ENCODE results near the gene MFN2.

The MFN2 gene

GRCh38 chr1:12052997-12053686 lies 72.9 kb downstream of the MFN2 start:
- no peak for DNase-seq

GRCh38 chr1:12053752-12054548 lies 73.7 kb downstream of the MFN2 start:
- DNase-seq, result no peak

GRCh38 chr1:12055259-12055658 lies 75.0 kb downstream of the MFN2 start:
- no peak for DNase-seq

GRCh38 chr1:12056331-12056841 lies 76.1 kb downstream of the MFN2 start:
- DNase-seq, result no peak

GRCh38 chr1:12057382-12057781 lies 77.1 kb downstream of the MFN2 start:
- DNase-seq, result no peak

- DNase-seq, result no peak
Observed at GRCh38 chr1:12057940-12058687, 77.9 kb downstream of the MFN2 start.

GRCh38 chr1:12059226-12059625 lies 79.0 kb downstream of the MFN2 start:
- no peak for DNase-seq

GRCh38 chr1:12059722-12060464 lies 79.6 kb downstream of the MFN2 start:
- DNase-seq, result no peak

GRCh38 chr1:12060500-12060899 lies 80.3 kb downstream of the MFN2 start:
- no peak for DNase-seq

Data from NCI-H2107 (cell line).